Nephron (organoid): Measurements from ENCODE around the gene ABCB7.

ENCODE experiments used
- H3K27ac Mint-ChIP-seq, 3 experiments: 2 replicates each; pipeline ENCODE4 v1.8.0; 2020; ENCODE audit warnings: mixed read lengths in 3 of 3, mild to moderate bottlenecking in 2 of 3, moderate library complexity in 1 of 3
- H3K27me3 Mint-ChIP-seq: 2 replicates; pipeline ENCODE4 v1.8.0; 2021; ENCODE audit warnings: low read depth, mild to moderate bottlenecking, moderate library complexity, mixed read lengths
- H3K36me3 Mint-ChIP-seq: 2 replicates; pipeline ENCODE4 v1.8.0; 2020; ENCODE audit warnings: low read depth, mixed read lengths
- H3K4me1 Mint-ChIP-seq: 2 replicates; pipeline ENCODE4 v1.8.0; 2020; ENCODE audit warnings: mixed read lengths
- H3K4me3 Mint-ChIP-seq, 3 experiments: 2 replicates each; pipeline ENCODE4 v1.8.0; 2020; ENCODE audit warnings: mild to moderate bottlenecking in 3 of 3, mixed read lengths in 3 of 3, moderate library complexity in 2 of 3
- H3K9me3 Mint-ChIP-seq: 2 replicates; pipeline ENCODE4 v1.8.0; 2020; ENCODE audit warnings: mixed read lengths
- CTCF ChIP-seq, 3 experiments: fragments of 200-600 bp; sonication (generic); IDR thresholded peaks; one replicate each; pipeline ENCODE4 v1.5.0; 2021; ENCODE audit warnings: antibody characterized with exemption in 3 of 3; ENCODE audit not compliant: unreplicated experiment in 3 of 3

ABCB7 gene

DNA sequence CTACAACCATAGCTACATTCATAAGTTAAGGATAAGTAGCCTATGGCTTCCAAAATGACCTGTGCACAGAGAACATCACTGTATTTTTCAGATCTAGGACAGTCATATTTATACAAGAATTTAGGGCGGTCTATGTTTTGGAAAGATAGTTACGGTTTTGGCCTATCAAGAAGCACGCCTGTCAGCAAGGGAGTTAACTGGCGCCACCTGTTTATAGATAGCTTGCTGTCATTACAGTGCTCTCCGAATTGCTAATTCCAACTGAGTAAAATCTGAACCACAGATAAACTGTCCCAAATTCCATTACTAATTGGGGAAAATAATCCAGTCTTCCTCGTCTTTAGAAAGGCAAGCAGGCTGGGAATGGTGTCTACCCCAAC, 646 bp downstream of the ABCB7 start:
- peaks cover 12% of the 10 kb centered on the region for H3K4me1 Mint-ChIP-seq
- no peaks in the 10 kb centered on the region for H3K36me3 Mint-ChIP-seq
- no peaks in the 10 kb centered on the region for H3K9me3 Mint-ChIP-seq
- H3K27ac Mint-ChIP-seq: peak overlapping the region; percentile 98 to 99 (median 98)
- peak overlapping the region; percentile 93 to 94 (median 94) for H3K4me3 Mint-ChIP-seq
- no peak for TF ChIP-seq CTCF (IDR thresholded peaks at IDR 0.05; ENCODE audit: unreplicated experiment in 3 of 3)
- H3K27me3 Mint-ChIP-seq: no peaks in the 10 kb centered on the region

GRCh38 chrX:75154871-75155270, 1.2 kb downstream of the ABCB7 start:
- no peaks in the 10 kb centered on the region for H3K9me3 Mint-ChIP-seq
- H3K36me3 Mint-ChIP-seq: no peaks in the 10 kb centered on the region
- no peaks in the 10 kb centered on the region for H3K27me3 Mint-ChIP-seq
- peaks cover 12% of the 10 kb centered on the region for H3K4me1 Mint-ChIP-seq
- no peak overlapping the region for H3K27ac Mint-ChIP-seq
- H3K4me3 Mint-ChIP-seq: peak overlapping the region; percentile 93 to 94 (median 94)
- TF ChIP-seq CTCF (IDR thresholded peaks at IDR 0.05; ENCODE audit: unreplicated experiment in 3 of 3): no peak

- H3K9me3 Mint-ChIP-seq: peaks cover 6% of the 10 kb centered on the region
- H3K4me3 Mint-ChIP-seq: no peak overlapping the region
- H3K36me3 Mint-ChIP-seq: peaks cover 7% of the 10 kb centered on the region
- no peak overlapping the region for H3K27ac Mint-ChIP-seq
- no peak for TF ChIP-seq CTCF (IDR thresholded peaks at IDR 0.05; ENCODE audit: unreplicated experiment in 3 of 3)
- peaks cover 12% of the 10 kb centered on the region for H3K4me1 Mint-ChIP-seq
- H3K27me3 Mint-ChIP-seq: no peaks in the 10 kb centered on the region
Measured at GRCh38 chrX:75151827-75152592, 4.1 kb downstream of the ABCB7 start.

- Mint-ChIP-seq H3K4me1 (peaks cover 3% of the 10 kb centered on the region), H3K27me3 (no peaks in the 10 kb centered on the region), H3K4me3 (no peak overlapping the region), H3K36me3 (peaks cover 18% of the 10 kb centered on the region), H3K9me3 (peaks cover 20% of the 10 kb centered on the region), H3K27ac (no peak overlapping the region)
- no peak for TF ChIP-seq CTCF (IDR thresholded peaks at IDR 0.05; ENCODE audit: unreplicated experiment in 3 of 3)
Measured at GRCh38 chrX:75149654-75150053, 6.4 kb downstream of the ABCB7 start.

GRCh38 chrX:75132672-75133071, 23.4 kb downstream of the ABCB7 start:
- Mint-ChIP-seq H3K4me3 (no peak overlapping the region), H3K4me1 (no peaks in the 10 kb centered on the region), H3K27me3 (no peaks in the 10 kb centered on the region), H3K36me3 (peaks cover 18% of the 10 kb centered on the region), H3K27ac (no peak overlapping the region), H3K9me3 (peaks cover 48% of the 10 kb centered on the region)
- no peak for TF ChIP-seq CTCF (IDR thresholded peaks at IDR 0.05; ENCODE audit: unreplicated experiment in 3 of 3)
